ENCODE measurements around the gene GRIN1.

GRIN1 gene

DNA sequence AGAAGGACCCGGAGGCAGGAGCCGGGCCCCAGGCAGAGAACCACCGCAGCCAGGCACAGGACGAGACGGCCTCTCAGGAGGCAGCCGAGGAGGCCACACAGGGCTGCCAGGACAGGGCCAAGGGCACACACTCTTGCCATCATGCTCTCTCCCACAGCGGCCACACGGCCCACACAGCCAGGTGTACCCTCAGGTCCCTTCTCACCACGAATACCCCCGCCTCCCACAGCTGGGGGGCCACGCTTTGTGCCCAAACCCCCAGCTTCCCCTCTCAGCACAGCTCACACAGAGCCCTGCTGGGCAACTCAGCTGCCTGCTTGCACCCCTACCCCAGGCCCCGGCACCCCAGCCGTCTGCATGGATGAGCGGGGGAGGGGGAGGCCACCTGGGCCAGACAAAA lies 54.8 kb downstream of the GRIN1 start:
- no peak for DNase-seq (ENCODE audit: low read depth in 2 of 2)

DNA sequence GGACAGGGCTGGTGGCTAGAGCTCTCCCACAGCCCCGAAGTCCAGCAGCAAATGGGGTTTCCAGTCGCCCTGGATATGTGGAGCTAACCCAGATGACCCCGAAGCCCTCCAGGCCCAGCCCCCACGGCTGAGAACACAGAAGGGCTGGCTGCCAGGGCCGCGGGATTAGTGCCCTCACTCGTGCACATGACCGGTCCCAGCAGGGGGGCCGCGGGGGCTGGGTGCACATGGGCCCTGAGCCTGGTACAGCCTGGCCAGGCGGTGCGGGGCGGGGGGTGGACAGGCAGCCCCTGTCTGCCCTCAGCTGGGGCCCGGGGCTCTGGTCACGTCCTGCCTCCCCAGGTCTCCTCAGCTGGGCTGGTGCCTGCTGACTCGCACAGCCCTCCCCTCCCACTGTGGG lies 55.4 kb downstream of the GRIN1 start:
- DNase-seq (ENCODE audit: low read depth in 2 of 2): no peak

DNA sequence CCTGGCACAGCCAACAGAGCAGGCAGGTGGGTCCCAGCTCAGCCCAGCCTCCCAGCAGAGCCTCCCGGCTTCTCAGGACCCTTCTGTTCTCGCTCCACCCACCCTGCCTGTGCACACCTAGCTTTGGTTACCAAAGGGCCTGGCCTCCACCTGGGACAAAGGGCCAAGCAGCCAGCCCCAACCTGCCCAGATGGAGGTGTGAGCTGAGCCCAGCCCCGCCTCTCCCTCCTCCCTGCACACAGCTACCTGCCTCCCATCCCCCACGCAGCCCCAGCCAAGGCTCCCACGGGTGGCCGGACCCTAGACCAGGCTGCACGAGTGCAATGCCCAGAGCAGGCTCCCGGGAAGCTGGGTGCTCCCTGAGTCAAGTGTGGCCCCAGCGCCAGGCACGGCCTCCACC lies 56.0 kb downstream of the GRIN1 start:
- DNase-seq (ENCODE audit: low read depth in 2 of 2): no peak

DNA sequence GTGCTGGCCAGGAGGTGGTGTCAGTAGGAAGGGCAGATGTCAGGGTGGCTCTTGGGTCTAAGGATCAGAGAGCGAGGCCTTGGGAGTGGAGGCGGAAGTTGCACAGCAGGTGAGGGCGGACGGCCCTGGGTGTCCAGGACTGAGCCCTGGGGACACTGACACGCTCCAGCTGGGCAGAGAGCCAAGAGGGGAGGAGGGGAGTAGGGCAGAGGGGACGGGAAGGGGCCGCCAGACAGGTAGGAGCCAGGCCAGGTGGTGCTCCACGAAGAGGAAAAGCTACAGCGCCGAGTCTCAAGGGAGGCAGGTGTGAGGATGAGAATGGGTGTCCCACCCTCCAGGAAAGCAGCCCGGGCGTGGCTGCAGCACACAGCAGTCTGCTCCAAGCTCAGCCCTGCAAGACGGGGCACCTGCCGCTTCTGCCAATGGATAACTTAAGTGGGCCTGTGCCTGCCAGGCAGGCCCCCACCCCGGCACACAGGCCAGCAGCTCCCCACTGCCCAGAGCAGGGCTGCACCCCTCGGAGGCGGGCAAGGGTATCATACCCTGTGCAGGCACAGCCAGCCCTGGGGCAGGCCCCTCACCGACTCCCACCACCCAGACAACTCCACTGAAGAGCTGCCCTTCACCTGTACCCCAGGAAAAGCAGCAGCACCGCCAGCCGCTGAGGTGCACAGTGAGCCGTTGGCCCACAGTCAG lies 56.7 kb downstream of the GRIN1 start:
- DNase-seq (ENCODE audit: low read depth in 2 of 2): no peak

DNA sequence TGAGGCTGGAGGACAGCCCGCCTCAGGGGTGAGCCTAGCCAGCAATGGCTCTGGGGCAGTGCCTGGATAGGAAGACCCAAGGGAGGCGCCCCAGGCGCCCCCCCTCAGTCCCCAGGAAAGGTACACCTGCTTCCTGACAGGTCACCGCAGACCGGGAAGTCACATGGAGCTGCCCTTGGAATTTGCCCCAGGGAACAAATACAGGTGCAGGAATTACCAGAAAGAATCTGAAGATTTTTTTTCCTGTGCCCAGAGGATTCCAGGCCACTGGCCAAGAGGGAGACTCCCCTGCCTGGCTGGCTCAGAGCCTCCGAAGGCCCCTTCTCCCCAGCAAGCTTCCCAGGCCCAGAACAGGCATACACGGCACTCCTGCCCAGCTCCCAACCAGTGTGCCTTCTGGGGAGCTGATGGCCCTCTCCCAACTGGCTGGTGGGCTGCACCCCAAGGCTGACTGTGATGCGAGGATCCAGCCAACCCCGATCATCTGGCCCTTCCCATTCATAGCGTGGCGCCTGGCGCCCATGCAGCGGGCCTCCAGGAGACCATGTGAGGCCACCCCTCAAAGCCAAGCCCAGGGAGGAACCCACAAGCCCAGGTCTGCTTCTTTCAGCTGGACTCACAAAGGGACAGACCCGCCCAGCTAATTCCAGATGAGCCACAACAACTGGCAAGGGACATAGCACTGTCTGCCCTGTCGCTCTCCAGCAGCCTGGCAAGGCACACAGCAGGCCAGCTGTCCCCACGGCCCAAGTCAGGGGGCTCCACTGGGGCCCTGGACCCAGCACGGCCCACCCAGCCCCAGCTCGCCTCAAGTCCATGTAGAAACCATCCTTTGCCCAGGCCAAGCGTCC lies 59.3 kb downstream of the GRIN1 start:
- no peak for DNase-seq (ENCODE audit: low read depth in 2 of 2)

DNA sequence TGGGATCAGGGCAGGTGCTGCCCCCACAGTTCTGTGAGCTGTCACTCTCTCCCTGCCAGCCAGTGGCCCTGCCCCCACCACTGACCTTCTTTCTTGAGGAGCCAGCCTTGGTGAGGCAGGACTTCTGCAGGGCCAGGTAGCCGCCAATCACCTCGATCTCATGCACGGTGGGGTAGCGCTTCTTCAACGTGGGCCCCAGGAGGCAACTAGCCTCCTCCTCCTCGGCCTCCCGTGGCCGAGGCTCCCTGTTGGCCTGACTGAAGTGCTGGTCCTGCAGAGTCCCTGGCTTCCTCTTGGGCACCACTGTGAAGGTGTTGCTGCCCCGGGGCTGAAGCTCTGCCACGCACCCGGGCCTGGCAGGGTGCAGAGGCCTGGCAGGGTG lies 59.9 kb downstream of the GRIN1 start:
- DNase-seq (ENCODE audit: low read depth in 2 of 2): no peak

DNA sequence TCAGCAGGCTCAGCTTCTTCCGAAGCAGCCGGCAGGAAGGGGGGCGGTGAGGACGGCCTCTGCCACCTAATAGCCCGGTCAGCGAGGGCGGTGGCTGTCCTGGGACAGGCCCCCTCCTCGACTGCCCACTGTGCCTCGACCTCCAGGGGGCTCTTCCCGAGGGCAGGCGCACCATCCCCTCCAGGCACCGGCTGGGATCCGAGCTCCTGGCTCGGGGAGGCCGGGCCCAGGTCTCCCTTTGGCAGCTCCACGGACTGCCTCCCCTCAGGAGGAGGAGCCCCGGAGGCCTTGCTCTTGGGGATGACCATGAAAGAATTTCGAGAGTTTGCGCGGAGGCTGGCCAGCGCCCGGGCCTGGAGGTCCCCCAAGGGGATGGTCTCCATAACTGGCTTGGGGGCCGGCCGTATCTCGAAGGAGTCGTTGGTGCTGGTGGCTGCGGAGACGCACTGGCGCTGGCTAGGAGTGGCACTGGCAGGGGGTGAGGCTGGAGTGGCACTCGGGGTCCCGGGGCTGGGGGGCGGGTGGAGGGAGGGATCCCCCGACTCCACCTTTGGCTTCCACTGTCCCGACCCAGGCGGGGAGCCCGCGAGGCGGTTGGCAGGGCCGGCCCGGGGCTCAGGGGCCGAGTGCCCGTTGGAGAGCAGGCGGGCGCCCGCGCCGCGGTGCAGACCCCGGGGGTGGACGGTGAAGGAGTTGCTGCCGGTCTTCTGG lies 60.6 kb downstream of the GRIN1 start:
- no peak for DNase-seq (ENCODE audit: low read depth in 2 of 2)

DNA sequence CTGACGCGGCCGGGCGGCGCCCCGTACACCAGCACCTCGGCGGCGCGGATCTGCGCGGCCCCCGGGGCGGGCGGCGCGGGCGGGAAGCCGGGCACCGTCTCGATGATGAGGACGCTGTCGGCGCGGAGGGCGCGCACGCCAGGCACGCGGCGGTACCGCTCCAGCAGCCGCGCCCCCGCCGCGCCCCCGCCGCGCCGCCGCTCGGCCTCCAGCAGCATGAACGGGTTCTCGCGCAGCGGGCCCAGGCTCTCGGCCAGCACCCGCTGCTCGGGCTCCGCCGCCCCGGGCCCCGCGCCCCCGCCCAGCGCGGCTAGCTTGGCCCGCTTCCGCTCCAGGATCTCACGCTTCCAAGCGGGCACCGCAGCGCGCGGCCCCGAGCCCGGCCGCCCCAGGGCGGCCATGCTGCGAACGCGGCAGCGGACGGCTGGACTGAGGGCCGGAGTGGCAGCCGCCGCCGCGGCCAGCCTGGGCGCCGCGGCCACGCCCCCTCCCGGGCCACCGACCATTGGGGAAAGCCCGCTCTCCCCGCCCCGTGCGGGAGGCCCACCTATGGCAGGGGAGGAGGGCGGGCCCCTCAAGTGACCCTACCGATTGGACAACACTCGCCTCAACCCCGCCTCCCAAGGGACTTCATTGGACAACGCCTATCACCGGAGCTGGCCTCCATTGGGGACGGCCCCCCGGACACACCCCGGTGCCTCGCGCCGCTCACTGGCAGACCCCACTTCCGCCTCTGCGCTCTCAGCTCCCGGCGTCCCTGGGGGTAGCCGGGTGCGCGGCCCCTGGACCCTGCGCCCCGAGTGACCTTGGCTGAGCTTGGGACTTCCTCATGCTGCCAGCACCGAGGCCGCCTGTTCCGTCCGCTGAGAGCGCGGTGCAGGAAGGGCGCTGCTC lies 61.6 kb downstream of the GRIN1 start, which contains the start of gene TPRN:
TSS of gene TPRN (minus strand) at position 431 of the 894 bp plus-strand sequence. CDS start at position 401, 30 bp downstream.
- peak; percentile 96 to 99 for DNase-seq (ENCODE audit: low read depth in 2 of 2)

DNA sequence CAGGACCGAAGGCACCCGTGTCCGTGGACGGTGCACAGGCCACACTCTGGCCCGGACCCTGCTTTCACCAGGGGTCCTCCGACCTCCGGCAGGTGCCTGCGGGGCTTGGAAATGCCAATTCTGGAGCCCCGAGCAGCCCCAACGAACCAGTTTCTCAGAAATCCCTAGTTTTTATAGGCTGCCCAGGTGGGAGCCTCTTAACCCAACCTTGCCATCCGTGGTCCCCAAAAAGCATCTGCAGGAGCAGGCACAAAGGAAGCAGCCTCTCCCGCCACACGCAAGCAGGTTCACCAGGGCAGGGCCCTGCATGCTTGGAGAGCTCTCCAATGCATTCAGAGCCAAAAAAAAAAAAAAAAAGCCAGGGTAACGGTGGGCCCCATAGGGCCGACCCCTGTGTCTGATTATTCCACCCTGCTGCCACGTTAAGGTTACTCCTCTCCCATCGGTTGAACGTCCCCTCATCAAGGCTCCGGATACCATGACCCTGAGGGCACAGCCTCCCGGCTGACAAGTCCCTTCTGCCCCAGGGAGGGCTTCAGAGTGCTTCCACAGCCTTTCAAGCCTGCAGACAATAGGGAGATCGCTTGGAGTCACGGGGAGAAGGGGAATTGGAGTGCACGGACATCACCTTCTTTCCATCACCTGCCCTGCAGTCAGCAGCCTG lies 62.4 kb downstream of the GRIN1 start:
- DNase-seq (ENCODE audit: low read depth in 2 of 2): no peak

DNA sequence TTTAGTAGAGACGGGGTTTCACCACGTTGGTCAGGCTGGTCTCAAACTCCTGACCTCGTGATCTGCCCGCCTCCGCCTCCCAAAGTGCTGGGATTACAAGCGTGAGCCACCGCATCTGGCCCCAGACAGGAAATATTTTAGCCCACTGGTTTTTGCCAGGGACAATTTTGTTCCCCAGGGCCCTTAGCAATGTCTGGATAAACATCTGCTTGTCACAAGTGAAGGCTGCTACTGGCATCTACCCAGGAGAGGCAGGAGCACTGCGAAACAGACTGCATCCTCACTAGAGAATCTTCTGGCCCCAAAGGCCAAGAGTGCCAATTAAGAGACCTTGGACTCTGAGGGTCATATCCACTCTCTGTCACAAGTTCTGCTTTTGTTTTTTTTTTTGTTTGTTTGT lies 64.0 kb downstream of the GRIN1 start:
- DNase-seq (ENCODE audit: low read depth in 2 of 2): no peak

DNA sequence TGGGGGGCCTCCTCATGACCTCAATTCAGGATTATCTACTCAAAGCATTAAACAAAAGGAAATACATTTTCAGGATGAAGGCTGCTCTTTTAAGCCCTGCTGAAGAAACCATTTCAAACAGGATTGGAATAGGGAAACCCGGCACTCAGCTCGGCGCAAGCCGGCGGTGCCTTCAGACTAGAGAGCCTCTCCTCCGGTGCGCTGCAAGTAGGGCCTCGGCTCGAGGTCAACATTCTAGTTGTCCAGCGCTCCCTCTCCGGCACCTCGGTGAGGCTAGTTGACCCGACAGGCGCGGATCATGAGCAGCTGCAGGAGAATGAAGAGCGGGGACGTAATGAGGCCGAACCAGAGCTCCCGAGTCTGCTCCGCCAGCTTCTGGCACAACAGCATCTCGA lies 65.8 kb downstream of the GRIN1 start:
- DNase-seq (ENCODE audit: low read depth in 2 of 2): no peak

DNA sequence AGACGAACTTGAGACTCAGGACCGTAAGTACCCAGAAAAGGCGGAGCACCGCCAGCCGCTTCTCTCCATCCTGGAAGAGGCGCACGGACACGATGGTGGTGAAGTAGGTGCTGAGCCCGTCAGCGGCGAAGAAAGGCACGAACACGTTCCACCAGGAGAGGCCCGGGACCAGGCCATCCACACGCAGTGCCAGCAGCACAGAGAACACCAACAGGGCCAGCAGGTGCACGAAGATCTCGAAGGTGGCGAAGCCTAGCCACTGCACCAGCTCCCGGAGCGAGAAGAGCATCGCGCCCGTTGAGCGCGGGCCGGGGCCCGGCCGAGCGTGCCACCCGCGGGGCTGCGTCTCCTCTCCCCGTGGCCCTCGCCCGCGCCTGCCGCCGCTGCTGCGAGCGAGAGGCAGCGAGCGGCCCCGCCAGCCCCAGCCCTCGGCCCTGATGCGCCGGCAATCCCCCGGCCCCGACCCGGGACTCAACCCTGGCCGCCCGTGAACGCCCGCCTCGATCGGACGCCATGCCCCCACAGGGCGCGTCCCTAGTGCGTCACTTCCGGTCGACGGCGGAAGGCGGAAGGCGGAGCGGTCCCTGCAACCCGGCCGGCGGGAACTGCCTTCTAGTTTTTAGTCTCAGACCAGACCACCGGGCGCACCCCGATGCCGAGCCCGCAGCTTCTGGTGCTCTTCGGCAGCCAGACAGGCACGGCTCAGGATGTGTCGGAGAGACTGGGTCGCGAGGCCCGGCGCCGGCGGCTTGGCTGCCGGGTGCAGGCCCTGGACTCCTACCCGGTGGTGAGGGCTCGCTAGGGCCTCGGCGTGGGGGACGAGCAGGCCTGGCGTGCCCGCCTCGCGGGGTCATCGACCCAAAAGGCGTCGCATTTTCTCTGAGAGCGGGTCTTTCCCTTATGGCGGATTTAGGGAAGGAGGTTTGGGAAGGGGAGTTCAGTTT lies 66.4 kb downstream of the GRIN1 start, which contains the start of the genes NDOR1 and TMEM203:
TSS of gene NDOR1 (plus strand) at position 575 of the 944 bp plus-strand sequence. CDS start at position 653, 78 bp downstream.
TSS of gene TMEM203 (minus strand) at position 523 of the 944 bp plus-strand sequence. CDS start at position 289, 234 bp downstream.
- peak; percentile 84 for DNase-seq (ENCODE audit: low read depth in 2 of 2)

DNA sequence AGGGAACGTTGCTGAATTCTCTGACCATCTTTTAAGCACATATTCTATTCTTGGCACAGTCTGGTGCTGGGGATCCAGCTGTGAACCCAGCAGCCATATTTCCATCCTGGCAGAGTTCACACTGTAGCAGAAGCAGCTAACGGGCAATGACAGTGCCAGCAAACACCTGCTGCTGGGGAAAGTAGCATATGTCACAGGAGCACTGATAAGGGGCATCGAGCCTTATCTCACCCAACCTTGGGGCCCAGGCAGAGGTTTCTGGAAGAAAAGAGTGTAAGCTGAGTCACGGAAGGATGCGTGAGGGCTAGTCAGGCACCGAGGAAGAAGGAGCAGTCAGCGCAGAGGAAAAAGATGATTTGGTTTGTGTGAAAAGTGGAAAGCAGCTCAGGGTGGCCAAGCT lies 67.6 kb downstream of the GRIN1 start:
- DNase-seq (ENCODE audit: low read depth in 2 of 2): no peak

DNA sequence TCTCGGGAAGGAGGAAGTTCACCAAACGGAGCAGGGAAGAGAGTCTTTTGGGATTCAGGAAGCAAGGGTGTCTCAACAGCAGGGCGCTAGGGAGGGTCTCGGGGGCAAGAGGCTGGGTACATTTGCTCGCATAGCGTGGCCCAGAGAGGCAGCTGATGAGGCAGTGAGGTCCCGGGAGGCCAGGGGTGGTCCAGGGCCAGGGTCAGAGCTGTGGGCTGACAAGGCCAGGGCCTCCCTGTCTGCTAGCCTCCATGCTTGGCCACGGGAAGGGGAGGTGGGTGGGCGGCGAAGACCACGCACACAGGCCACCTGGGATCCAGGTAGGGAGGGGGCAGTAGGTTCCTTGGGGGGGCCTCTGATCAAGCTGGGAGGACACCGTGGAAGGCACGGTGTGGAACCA lies 72.6 kb downstream of the GRIN1 start:
- DNase-seq (ENCODE audit: low read depth in 2 of 2): no peak

DNA sequence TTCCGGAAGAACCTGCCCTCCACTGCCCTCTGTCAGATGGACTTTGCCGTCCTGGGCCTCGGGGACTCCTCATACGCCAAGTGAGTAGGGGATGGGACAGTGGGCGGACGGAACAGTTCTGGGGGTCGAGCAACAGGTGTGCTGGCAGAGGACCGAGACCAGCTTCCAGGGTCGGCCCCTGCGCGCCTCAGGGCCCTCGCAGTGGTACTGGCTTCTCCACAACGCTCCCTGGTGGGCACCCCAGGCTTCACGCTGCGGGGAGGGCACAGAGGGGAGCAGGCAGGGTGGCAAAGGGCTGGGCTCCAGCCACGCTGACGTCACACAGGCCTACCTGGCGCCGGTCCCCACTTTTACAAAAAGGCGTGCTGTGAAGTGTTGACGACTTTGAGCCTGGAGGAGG lies 73.6 kb downstream of the GRIN1 start:
- DNase-seq (ENCODE audit: low read depth in 2 of 2): no peak

DNA sequence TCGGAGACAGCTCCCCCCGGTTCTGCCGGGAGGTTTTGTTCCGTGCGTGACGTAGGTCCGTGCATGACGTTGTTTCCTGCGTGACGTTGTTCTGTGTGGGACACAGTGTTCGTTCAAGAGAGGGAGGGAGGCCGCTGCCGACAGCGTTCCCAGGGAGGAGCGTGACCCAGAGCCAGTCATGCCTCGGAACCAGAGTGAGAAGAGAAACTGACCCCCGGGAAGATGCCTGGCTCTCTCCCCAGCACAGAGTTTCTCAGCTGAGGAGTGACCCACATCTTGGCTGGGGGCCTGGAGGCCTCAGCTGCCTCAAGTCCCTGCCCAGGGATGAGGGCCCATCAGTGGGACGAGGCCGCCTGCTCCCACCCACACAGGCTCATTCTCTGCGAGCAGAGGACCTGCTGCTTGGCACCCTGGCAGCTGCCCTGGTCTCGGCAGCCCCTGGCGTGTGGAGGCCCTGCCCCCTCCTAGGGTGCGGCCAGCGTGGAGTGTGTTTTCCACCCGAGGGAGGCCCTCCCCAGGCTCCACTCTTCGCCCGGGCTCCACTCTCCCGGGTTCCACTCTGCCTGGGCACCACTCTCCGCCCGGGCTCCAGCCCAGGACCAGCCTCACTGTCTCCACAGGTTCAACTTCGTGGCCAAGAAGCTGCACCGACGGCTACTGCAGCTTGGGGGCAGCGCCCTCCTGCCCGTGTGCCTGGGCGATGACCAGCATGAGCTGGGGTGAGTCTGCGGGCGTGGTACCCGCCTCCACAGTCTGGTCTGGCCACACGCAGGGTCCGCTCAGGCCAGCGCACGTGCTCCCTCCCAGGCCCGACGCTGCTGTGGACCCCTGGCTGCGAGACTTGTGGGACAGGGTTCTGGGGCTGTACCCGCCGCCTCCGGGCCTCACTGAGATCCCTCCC lies 74.5 kb downstream of the GRIN1 start:
- DNase-seq (ENCODE audit: low read depth in 2 of 2): no peak

DNA sequence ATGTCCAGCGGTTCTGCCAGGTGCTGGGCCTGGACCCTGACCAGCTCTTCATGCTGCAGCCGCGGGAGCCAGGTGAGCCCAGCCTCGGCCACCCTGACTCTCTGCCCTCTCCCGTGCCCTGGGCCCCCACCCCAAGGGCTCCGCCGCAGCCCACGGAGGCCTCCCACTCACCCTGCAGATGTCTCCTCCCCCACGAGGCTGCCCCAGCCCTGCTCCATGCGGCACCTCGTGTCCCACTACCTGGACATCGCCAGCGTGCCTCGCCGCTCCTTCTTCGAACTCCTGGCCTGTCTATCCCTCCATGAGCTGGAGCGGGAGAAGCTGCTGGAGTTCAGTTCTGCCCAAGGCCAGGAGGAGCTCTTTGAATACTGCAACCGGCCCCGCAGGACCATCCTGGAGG lies 75.7 kb downstream of the GRIN1 start:
- DNase-seq (ENCODE audit: low read depth in 2 of 2): no peak

DNA sequence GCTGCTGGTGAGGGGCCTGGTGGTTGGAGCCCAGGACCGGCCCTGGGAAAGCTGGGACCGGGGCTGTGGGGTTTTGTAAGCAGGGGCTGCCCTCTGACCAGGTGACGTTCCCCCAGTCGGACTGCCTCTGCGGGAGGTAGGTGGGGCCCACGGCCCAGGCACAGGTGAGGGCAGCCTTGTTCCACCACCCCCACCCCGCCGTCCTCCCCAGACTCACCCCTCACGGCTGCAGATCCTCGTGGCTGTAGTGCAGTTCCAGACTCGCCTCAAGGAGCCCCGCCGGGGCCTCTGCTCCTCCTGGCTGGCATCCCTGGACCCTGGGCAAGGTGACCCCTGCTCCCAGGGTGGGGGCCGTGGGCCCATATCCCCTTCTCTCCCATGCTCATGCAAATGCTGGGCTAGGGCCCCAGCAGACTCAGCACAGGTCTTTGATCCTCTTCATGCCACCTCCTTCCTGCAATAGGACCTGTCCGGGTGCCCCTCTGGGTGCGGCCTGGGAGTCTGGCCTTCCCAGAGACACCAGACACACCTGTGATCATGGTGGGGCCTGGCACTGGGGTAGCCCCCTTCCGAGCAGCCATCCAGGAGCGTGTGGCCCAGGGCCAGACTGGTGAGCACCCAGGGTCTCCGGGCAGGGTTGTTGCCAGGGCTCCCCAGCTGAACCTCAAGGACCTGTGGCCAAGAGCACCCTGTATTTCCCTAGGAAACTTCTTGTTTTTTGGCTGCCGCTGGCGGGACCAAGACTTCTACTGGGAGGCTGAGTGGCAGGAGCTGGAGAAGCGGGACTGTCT lies 76.4 kb downstream of the GRIN1 start:
- DNase-seq (ENCODE audit: low read depth in 2 of 2): no peak
